Activated T-helper 17 cell treated with anti-CD3 and anti-CD28 coated beads, Interleukin-2, amount 50 U/mL, for 72 hours (primary cell): ENCODE results near the gene NPDC1. TPM values are rescaled to one million over a fixed set of nuclear protein-coding genes. Genes with fewer than 3 reads are reported as not detected.

Experiments used
- total RNA-seq, 2 donors: library from RNA; stranded (reverse); gene quantifications; one replicate each; pipeline ENCODE4 v1.2.3, GENCODE V29; 2022

Gene NPDC1
- total RNA-seq, 2 donors from 2014 or later: 66.3 to 96.1 TPM

Other genes starting within 250 kb of the NPDC1 start
- 1 to 10 TPM in 1 of 2 donors, under 1 TPM in 1; 0.41 to 2.1 TPM for gene CCDC183, start 249.8 kb downstream of the NPDC1 start, total RNA-seq
- gene RABL6, start 238.2 kb downstream of the NPDC1 start, total RNA-seq: 100 to 1,000 TPM in 1 of 2 donors, 10 to 100 TPM in 1; 51.5 to 108 TPM
- 10 to 100 TPM in 1 of 2 donors, 1 to 10 TPM in 1; 4.3 to 12.9 TPM for gene AJM1, start 203.7 kb downstream of the NPDC1 start, total RNA-seq
- 100 to 1,000 TPM; 138 to 194 TPM for gene PHPT1, start 196.8 kb downstream of the NPDC1 start, total RNA-seq
- gene MAMDC4, start 193.8 kb downstream of the NPDC1 start, total RNA-seq: 10 to 100 TPM; 18.6 to 27.4 TPM
- 100 to 1,000 TPM; 221 to 265 TPM for gene EDF1, start 179.9 kb downstream of the NPDC1 start, total RNA-seq
- gene TRAF2, start 159.7 kb downstream of the NPDC1 start, total RNA-seq: 10 to 100 TPM; 54.4 to 56.8 TPM
- gene FBXW5, start 101.4 kb downstream of the NPDC1 start, total RNA-seq: 10 to 100 TPM; 91.0 to 99.2 TPM
- 1 to 10 TPM in 1 of 2 donors, not detected in 1; 3.1 TPM for gene C8G, start 100.9 kb downstream of the NPDC1 start, total RNA-seq
- 1 to 10 TPM in 1 of 2 donors, under 1 TPM in 1; 0.54 to 2.4 TPM for gene LCN12, start 93.9 kb downstream of the NPDC1 start, total RNA-seq
- 1 to 10 TPM in 1 of 2 donors, not detected in 1; 1.3 TPM for gene PTGDS, start 68.7 kb downstream of the NPDC1 start, total RNA-seq
- gene LCNL1, start 63.2 kb downstream of the NPDC1 start, total RNA-seq: under 1 TPM in 1 of 2 donors, not detected in 1; 0.11 TPM
- 10 to 100 TPM; 31.1 to 49.1 TPM for gene PAXX, start 53.8 kb downstream of the NPDC1 start, total RNA-seq
- under 1 TPM in 1 of 2 donors, not detected in 1; 0.26 TPM for gene CLIC3, start 49.6 kb downstream of the NPDC1 start, total RNA-seq
- gene ABCA2, start 17.9 kb downstream of the NPDC1 start, total RNA-seq: 10 to 100 TPM; 43.0 to 63.9 TPM
- 10 to 100 TPM; 12.1 to 27.9 TPM for gene FUT7, start 14.1 kb downstream of the NPDC1 start, total RNA-seq
- under 1 TPM; 0.39 to 0.69 TPM for gene ENTPD2, start 7.9 kb upstream of the NPDC1 start, total RNA-seq
- 10 to 100 TPM in 1 of 2 donors, 1 to 10 TPM in 1; 5.6 to 21.9 TPM for gene SAPCD2, start 24.4 kb upstream of the NPDC1 start, total RNA-seq
- 10 to 100 TPM; 27.9 to 33.0 TPM for gene UAP1L1, start 31.3 kb upstream of the NPDC1 start, total RNA-seq
- 10 to 100 TPM; 38.2 to 67.6 TPM for gene MAN1B1, start 40.8 kb upstream of the NPDC1 start, total RNA-seq
- gene DPP7, start 68.6 kb upstream of the NPDC1 start, total RNA-seq: 100 to 1,000 TPM; 219 to 255 TPM
- gene GRIN1, start 93.0 kb upstream of the NPDC1 start, total RNA-seq: 1 to 10 TPM in 1 of 2 donors, under 1 TPM in 1; 0.06 to 1.2 TPM
- not detected for gene LRRC26, start 123.9 kb upstream of the NPDC1 start, total RNA-seq
- gene TMEM210, start 125.9 kb upstream of the NPDC1 start, total RNA-seq: not detected
- 10 to 100 TPM; 50.6 to 53.1 TPM for gene ANAPC2, start 142.4 kb upstream of the NPDC1 start, total RNA-seq
- gene SSNA1, start 142.5 kb upstream of the NPDC1 start, total RNA-seq: 10 to 100 TPM; 43.7 to 84.7 TPM
- 1 to 10 TPM; 5.5 to 9.4 TPM for gene TPRN, start 154.6 kb upstream of the NPDC1 start, total RNA-seq
- 10 to 100 TPM; 19.3 to 27.3 TPM for gene TMEM203, start 159.5 kb upstream of the NPDC1 start, total RNA-seq
- gene NDOR1, start 159.5 kb upstream of the NPDC1 start, total RNA-seq: 10 to 100 TPM; 20.5 to 40.2 TPM
- 1 to 10 TPM; 3.5 to 7.4 TPM for gene RNF208, start 176.1 kb upstream of the NPDC1 start, total RNA-seq
- under 1 TPM; 0.32 to 0.40 TPM for gene CYSRT1, start 179.0 kb upstream of the NPDC1 start, total RNA-seq
- under 1 TPM in 1 of 2 donors, not detected in 1; 0.17 TPM for gene RNF224, start 181.3 kb upstream of the NPDC1 start, total RNA-seq
- gene SLC34A3, start 184.7 kb upstream of the NPDC1 start, total RNA-seq: not detected
- 100 to 1,000 TPM; 232 to 372 TPM for gene TUBB4B, start 195.1 kb upstream of the NPDC1 start, total RNA-seq
- not detected for gene STPG3, start 205.1 kb upstream of the NPDC1 start, total RNA-seq
- gene NELFB, start 209.2 kb upstream of the NPDC1 start, total RNA-seq: 10 to 100 TPM; 43.6 to 78.0 TPM
- gene TOR4A, start 231.5 kb upstream of the NPDC1 start, total RNA-seq: 10 to 100 TPM in 1 of 2 donors, 1 to 10 TPM in 1; 4.9 to 11.5 TPM